Measurements from ENCODE around the gene LDLRAD3.

The LDLRAD3 gene

DNA sequence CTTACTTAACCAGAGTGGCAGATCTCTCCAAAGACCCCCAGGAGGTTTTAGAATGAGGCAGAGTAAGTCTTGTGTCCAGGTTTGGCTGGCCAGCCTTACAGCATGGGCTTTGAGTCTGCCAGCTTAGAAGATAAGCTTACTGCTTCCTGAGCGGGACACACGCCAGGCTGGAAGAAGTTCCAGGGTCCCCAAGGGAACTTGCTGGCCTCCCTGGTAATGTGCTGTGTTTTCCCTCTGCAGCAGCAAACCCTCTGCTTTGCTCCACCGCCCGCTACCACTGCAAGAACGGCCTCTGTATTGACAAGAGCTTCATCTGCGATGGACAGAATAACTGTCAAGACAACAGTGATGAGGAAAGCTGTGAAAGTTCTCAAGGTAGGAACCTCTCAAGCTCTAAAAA lies 154.2 kb downstream of the LDLRAD3 start:
- DNase-seq (ENCODE audit: low read depth in 2 of 3, low spot score in 1 of 3), result no peak

DNA sequence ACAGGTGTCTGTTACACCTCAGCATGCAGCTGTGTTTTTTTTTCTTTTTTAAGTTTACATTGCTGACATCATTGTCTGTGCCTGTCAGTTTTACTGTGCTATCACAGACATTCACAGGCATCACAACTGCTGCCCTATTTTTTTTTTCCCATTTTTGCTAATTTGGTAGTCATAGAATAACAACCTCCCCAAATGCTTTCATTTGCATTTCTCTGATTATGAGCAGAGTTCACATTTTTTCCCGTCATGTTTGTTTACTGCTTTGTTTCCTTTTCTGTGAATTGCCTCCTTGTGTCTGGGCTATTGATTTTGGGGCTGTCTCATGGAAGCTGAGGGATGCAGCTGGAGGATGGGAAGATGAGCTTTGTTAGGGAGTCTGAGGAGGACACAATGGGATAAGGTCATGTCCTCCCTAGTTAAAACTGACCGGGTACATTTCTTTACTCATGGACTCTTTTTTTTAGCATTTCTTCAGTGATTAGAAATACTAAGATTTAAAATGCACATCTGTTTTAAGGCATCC lies 155.1 kb downstream of the LDLRAD3 start:
- DNase-seq (ENCODE audit: low read depth in 2 of 3, low spot score in 1 of 3), result no peak

DNA sequence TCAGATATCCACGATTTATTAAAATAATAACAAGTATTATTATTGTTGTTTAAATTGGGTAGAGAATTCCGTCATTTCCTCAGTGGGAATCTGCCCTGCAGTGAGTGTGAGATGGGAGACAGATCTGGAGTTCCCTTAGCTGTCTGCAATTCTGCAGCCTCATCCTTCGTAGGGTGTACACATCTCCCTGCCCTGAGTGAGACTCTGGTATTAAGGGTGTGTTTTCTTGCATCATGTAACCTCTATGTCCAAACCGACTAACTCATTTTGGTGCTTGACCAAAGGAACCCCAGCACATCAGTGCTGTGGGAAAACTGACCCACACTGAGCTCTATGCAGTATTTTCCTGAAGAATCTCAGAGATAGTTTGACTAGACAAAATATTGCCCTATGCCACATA lies 157.6 kb downstream of the LDLRAD3 start:
- DNase-seq (ENCODE audit: low read depth in 2 of 3, low spot score in 1 of 3), result no peak

DNA sequence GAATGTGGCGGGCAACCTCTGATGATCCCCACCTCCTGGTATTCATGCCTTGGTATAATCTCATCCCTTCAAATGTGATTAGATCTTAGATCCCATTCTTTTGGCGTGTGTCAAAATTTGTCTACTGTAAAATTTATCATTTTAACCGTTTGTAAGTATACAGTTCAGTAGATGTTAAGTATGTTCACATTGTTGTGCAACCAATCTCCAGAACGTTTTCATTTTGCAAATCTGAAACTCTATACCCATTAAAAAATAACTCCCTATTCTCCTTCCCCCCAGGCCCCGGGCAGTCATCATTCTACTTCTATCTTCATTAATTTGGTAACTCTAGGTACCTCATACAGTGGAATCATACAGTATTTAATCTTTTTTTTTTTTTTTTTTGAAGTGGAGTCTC lies 159.0 kb downstream of the LDLRAD3 start:
- DNase-seq (ENCODE audit: low read depth in 2 of 3, low spot score in 1 of 3), result no peak

DNA sequence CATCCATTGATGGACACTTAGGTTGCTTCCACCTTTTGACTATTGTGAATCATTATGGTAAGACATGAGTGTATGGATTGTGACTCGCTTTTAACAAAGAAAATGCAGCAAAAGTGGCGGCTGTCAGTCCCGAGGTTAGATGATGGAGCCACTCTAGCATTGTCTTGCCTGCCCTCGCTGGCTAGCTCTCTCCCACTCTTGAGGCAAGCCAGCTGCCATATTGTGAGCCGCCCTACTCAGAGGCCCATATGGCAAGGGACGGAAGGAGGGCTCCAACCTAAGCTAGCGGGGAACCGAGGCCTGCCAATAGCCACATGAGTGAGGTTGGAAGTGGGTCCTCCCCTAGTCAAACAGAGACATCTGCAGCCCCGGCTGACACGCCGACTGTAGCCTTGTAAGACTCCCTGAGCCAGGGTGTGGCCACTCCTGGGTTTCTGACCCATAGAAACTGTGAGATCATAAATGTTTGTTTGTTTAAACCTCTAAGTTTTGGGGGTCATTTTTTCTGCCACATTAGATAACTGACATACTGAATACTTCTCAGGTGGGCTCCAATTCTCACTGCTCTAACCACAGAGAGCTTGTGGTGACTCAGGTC lies 160.2 kb downstream of the LDLRAD3 start:
- no peak for DNase-seq (ENCODE audit: low read depth in 2 of 3, low spot score in 1 of 3)

DNA sequence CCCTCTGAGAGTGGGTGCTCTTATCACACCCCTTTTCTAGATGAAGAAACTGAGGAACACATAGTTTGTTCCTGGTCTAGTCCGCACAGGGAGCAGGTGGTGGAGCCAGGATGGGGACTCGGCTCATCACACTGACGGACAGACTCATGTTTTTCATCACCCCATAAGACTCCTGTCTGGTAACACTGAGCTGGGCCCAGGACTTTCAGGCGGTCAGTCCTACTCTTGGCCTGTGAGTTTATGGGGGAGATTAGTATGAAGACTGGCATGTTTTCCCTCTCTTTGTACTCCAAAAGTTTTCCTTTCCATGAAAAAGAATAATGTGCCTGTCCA lies 160.8 kb downstream of the LDLRAD3 start:
- DNase-seq (ENCODE audit: low read depth in 2 of 3, low spot score in 1 of 3), result no peak

DNA sequence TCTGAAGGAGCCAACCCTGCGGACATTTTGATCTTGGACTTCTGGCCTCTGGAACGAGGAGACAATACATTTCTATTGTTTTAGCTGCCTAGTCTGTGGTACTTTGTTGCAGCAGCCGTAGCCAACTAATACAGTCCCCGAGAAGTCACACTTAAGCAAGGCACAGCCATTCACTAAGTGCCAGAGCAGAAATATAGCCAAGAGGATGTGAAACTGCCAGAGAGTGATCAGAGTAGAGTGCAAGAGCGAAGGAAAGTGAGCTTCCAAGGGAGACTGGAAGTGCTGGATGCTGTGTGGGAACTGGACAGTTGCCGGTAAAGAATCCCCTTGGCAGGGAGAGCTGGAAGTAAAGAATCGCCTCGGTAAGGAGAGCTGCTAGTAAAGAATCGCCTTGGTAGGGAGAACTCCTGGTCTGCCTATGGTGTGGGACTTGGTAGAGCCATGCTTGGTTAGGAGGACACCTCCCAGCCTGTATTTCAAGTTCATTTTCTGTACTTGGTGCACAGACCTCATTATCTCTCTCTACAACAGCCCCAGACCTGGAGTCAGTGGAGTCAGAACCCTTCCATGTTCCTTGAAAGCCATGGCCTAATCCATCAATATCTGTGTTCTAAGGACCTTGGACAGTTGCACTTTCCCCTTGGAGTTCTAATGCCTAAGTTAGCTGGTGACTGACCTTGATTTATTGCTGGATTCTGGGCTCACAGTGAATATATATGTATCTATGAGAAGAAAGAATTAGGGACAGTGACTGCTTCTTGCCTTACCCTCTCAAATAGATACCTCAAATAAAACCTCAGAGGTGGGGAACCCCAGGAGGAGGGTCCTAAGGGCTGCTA lies 162.1 kb downstream of the LDLRAD3 start:
- no peak for DNase-seq (ENCODE audit: low read depth in 2 of 3, low spot score in 1 of 3)

DNA sequence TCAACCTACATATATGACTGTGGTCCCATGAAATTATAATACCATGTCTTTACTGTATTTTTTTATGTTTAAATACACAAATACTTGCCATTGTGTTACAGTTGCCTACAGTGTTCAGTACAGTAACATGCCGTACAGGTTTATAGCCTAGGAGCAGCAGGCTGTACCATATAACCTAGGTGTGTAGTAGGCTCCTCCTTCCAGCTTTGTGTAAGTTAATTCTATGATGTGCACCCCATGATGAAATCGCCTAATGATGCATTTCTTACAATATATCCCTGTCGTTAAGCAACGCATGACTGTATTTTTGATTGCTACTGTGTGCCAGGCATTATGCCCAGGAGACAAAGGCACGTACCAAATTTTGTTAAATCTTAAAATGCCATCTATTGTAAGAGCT lies 163.7 kb downstream of the LDLRAD3 start:
- no peak for DNase-seq (ENCODE audit: low read depth in 2 of 3, low spot score in 1 of 3)

DNA sequence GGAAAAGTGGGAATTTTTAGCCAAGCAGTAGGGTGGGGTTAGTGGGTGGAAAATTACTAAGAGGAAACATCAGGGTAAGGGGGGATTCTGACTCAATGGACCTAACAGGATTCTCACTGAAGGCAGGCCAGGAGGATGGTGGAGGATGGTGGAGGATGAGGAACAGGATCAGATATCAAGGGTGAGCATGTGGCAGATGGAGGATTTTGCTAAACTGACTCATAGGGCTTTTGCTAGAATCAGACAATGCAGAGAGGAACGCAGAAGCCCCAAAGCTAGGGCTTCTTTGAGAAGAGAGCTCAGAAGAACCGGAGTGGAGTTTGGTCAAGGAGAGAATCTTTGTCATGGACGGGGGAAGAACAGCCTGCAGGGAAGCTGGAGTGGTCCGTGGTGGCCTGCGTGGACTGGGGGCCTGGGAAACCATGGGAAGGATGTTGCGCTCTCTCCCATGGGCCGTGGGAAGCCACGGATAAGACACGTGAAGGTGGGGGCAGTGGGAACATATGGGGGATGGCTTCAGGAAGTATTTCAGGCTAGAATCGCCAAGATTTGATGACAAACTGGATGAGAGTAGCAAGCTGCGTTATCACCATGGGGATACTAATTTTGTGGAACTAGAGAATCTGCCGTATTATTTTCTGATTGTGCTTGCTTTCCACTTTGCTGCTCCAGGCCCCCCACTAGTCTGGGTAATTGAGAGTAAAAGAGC lies 165.2 kb downstream of the LDLRAD3 start:
- no peak for DNase-seq (ENCODE audit: low read depth in 2 of 3, low spot score in 1 of 3)

DNA sequence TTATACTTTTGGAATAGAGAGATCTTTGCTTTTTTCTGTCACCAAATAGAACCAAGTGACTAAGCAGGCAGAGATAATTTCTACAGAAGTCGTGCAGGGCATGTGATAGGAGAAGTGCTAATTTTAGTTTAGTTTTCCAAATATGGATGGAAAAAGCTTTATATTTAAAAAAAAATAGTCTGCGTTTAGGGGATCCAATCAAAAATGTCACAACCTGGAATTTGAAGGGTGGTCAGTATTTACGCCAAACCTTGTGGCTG lies 165.7 kb downstream of the LDLRAD3 start:
- DNase-seq (ENCODE audit: low read depth in 2 of 3, low spot score in 1 of 3), result no peak

DNA sequence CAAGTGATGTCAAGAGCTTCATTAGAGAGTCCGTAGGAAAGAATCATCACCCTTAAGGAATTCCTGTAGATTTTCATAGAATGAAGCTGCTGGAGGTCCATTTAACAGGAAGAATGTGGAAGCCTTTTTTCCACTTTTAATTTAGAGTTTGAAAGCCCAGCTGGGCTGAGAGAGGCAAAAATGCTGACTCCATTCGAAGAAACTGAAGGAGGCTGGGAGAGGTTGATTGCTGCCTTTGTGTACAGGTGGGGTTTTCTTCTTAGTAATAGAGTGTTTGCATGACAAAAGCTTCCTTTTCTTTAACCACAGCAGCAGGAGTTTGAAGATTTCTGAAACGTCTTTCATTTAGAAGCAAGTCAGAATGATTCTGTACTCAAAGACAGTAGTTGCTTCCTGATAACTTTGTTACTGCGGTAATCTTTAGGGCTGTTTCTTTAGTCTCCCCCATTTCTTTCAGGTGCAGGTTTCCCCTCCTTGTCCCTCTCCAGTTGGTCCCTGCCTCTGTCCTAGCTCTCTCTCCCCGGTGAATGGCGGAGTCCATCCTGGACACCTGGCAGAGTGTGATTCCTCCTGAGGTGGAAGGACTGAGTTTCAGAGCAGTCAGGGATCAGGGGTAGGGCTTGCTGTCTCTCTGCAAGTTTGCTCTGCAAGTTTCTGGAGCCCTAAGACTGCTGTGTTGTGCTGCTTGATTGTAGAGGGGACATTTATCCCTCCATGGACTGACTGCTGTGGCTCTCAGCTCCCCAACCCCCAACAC lies 166.2 kb downstream of the LDLRAD3 start:
- DNase-seq (ENCODE audit: low read depth in 2 of 3, low spot score in 1 of 3), result no peak

DNA sequence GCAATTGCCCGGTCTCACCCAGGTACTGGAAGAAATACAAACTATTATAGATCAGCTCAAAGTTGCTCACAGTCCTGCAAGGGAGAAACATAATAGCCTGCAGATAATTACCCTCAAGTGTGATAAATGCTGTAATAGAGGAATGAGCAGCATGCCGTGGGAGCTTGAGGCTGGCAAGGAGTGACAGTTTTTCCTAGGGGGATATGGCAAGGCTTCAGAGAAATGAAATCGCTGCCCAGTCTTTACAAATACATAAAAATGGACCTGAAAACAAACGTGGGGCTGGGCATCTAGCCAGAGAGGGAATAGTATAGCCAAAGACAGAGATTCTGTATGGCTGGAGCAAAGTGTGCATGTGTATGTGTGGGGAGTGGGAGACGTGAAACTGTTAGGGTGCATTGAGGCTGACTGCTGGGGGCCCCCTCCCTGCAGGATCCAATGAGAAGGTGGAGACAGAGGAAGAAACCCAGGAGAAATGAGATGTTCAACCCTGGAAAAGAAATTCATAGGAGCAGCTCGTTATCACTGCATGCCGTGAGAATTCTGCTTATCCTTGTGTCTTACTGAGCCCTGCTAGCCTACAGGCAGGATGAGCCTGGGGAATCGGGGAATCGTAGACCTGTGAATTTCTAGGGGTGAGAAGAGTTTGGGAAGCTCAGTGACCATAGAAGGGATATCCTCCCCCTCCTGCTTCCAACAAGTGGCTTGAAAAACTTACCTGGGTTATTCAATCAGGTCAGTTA lies 167.0 kb downstream of the LDLRAD3 start:
- DNase-seq (ENCODE audit: low read depth in 2 of 3, low spot score in 1 of 3), result no peak

DNA sequence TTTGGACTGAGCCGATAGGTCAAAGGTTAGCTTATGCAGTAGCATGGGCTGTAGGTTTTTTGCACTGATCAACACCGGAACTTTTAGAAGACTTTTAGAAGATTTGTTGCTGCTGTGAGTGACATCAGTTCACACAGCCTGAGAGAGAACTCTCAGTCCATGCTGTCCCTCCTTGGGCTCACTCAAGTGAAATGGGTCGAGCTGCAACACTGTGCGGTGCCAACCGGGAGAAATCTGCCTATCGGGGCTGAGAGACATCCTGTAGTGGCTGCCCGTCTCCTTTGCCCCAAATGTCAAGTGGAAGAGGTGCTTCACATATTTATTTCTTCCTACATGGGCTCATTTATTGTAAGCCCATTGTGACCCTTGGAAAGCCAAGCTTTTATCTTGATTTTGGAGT lies 170.2 kb downstream of the LDLRAD3 start:
- DNase-seq (ENCODE audit: low read depth in 2 of 3, low spot score in 1 of 3), result no peak

DNA sequence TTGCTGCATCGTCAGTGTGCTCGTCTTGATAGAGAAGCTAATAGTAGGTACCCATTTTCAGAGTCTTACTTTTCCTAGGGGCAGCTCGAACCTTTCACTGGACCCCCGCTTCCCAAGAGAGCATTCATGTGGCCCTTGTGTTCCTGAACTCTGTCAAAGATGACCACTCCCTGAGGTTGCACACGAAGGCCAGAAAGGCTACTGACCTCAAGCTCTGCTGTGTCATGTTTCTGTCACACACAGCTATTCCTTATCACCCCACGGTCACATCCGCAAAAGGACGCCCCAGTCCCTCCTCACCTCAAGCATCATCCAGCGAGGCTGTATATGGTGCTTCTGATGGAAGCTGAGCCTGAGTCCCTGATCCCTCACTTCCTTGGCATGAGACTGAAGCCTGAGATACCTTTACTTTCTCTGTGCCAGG lies 171.5 kb downstream of the LDLRAD3 start:
- no peak for DNase-seq (ENCODE audit: low read depth in 2 of 3, low spot score in 1 of 3)

DNA sequence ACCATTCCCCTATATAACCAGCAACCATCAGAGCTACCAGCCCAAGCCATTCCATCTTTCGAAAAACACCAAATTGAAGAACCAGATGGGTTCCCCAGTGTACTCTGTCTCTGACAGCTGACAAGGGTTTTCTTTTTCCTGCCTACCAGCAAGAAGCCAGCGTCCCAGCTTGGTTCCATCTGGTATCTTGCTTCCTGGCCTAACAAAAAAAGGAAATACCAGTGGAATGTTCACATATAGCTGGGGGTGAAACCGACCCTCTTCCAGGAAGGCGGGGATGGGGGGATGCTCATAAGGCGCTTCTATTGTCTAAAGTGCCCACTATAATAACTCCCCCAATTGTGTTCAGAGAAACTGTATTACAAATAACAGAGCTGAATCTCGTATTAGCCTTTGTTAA lies 172.3 kb downstream of the LDLRAD3 start:
- DNase-seq (ENCODE audit: low read depth in 2 of 3, low spot score in 1 of 3), result no peak

DNA sequence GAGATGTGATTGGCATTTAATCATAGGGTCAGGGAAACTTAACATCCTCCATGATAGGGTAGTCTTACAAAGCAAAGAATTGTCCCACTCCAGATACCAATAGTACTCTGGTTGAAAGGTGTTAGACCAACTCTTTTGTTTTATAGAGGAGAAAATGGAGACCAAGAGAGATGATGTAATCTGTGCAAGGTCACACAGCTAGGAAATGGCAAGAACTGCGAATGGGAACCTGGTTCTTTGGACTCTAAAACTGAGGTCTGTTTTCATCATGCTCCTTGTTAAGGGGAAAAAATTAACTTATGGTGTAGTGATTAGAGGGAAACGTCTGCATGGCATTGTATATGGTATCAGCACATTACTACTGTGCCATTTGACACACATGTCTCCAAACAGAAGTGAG lies 174.2 kb downstream of the LDLRAD3 start:
- DNase-seq (ENCODE audit: low read depth in 2 of 3, low spot score in 1 of 3), result no peak

DNA sequence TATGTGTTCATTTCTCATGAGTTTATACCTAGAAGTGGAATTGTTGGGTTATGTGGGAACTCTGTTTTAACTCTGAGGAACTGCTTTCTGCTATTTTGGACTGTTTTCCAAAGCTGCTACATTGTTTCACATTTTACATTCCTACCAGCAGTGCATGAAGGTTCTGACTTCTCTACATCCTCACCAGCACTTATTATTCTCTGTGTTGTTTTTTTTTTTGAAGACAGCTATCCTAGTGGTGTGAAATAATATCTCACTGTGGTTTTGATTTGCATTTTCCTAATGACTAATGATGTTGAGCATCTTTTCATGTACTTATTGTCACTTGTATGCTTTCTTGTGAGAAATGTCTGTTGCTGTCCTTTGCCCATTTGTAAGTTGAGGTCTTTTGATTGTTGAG lies 175.4 kb downstream of the LDLRAD3 start:
- no peak for DNase-seq (ENCODE audit: low read depth in 2 of 3, low spot score in 1 of 3)

DNA sequence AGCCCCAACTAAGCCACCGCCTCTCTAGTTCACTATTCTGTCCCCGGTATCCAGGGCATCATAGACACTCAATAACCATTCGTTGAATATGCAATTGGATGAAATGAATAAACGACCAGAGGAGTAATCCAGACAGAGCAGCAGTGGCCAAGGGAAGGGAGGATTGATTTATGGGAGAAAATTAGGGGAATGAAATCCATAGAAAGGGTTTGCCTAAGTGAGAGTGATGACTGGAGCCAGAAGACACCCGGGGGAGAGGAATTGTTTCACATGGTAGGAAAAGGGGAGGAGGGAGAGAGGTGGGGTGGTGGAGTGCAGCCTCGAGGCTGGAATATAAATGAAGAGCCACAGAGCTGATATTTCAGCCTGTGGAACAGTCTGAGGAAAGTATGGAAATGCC lies 177.2 kb downstream of the LDLRAD3 start:
- DNase-seq (ENCODE audit: low read depth in 2 of 3, low spot score in 1 of 3), result no peak

DNA sequence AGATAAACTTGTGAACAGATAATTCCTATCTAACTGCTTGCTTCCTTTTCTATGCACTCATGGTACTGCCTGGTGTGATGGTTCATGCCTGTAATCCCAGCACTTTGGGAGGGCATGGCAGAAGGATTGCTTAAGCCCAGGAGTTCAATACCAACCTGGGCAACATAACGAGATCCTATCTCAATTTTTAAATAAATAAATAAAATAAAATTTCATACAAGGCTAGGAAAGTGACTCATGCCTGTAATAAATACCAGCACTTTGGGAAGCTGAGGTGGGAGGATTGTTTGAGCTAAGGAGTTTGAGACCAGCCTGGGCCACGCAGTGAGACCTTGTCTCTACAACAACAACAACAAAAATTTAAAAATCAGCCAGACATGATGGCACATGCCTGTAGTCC lies 178.8 kb downstream of the LDLRAD3 start:
- DNase-seq (ENCODE audit: low read depth in 2 of 3, low spot score in 1 of 3), result no peak

DNA sequence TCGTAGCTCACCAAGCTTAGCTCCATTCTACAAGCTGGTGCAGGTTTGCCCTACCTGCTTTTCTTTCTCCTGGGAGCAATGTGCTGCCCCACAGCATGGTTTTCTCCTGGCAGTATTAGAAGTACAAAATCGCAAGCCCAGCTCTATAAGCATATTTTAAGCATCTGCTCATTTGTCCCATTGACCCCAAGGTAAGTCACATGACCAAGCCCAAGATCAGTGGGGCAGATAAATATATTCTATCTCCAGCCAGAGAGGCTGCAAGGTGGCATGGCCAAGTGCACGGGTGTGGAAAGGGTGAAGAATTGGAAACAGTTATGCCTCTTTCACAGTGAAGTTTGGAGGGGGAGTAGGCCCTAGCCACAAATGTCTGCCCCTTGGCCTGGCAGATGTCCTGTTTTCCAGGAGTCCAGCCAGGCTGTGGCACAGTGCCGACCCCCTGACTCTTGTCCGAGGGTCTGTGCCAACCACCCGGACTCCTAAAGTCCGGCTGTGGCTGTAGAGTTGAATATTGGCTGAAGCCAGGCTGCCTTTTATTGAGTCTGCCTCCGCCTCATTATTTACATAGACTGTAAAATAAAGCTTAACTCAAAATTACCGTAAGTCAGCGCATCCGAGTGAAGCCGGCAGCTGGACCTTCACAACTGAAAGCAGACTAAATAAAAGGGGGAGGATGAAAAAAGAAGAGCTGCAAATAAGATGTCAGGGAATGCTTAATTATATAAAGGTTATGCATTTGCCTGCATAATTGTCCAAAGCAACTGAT lies 179.7 kb downstream of the LDLRAD3 start:
- no peak for DNase-seq (ENCODE audit: low read depth in 2 of 3, low spot score in 1 of 3)

Measured in stimulated activated CD4-positive, alpha-beta T cell treated with anti-CD3 and anti-CD28 coated beads, Interleukin-12 subunit alpha, Interleukin-12 subunit beta, amount 100 ng/mL, for 48 hours (primary cell).